GM21381 (cell line): Measurements from ENCODE around the gene ADSS1.
A peak's percentile ranks its signal among the peaks of the same experiment; 100 is the strongest.

Experiments
- ATAC-seq: cut with Tn5 transposase; IDR thresholded peaks from one replicate; pipeline ENCODE4 v1.9.1; 2021; ENCODE audit warnings: mild to moderate bottlenecking, moderate library complexity; ENCODE audit not compliant: unreplicated experiment

Gene ADSS1

GRCh38 chr14:104791425-104791824 lies 67.4 kb downstream of the ADSS1 start:
- ATAC-seq, result no peak

DNA sequence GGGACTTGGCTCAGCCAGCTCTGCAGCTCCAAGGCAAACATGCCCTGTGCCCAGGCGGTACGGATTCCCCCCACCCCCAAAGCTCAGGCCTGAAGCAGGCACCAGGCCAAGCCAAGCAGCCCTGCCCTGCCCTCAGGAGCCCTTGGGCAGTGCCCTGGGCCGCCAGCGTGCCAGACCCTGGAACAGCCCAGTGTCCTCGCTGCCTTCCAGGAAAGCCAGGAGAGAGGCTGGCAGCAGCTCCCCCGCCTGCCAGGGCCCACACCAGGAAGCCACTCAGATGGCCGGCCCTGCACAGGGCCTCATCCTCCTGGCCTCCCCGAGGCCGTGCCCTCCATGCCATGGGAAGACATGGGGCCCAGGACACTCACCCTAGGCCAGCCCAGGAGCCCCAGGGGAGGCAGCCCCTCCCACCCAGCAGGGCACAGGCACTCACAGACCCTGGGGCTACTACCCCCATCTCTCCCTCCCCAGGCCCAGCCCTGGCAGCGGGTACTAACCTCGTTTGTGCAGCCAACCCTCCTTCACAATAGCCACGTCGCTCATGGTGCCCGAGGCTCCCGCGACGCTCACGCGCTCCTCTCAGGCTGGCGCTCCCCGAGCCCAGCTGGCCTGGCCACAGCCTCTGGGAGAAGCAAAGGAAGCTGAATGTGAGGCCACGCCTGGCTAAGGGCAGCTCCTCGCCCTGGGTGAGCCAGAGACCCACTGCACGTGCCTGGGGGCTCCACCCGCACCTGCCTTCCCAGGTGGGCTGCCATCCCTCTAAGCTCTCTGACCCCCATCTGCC lies 68.3 kb downstream of the ADSS1 start:
- ATAC-seq, result no peak

GRCh38 chr14:104792945-104793702 lies 69.1 kb downstream of the ADSS1 start:
- ATAC-seq, result no peak

GRCh38 chr14:104793703-104793959 lies 69.6 kb downstream of the ADSS1 start:
- ATAC-seq, result no peak

- ATAC-seq, result no peak
Observed at GRCh38 chr14:104794099-104794498, 70.1 kb downstream of the ADSS1 start.

- peak; percentile 2 for ATAC-seq
Observed at GRCh38 chr14:104794631-104794992, 70.6 kb downstream of the ADSS1 start.

DNA sequence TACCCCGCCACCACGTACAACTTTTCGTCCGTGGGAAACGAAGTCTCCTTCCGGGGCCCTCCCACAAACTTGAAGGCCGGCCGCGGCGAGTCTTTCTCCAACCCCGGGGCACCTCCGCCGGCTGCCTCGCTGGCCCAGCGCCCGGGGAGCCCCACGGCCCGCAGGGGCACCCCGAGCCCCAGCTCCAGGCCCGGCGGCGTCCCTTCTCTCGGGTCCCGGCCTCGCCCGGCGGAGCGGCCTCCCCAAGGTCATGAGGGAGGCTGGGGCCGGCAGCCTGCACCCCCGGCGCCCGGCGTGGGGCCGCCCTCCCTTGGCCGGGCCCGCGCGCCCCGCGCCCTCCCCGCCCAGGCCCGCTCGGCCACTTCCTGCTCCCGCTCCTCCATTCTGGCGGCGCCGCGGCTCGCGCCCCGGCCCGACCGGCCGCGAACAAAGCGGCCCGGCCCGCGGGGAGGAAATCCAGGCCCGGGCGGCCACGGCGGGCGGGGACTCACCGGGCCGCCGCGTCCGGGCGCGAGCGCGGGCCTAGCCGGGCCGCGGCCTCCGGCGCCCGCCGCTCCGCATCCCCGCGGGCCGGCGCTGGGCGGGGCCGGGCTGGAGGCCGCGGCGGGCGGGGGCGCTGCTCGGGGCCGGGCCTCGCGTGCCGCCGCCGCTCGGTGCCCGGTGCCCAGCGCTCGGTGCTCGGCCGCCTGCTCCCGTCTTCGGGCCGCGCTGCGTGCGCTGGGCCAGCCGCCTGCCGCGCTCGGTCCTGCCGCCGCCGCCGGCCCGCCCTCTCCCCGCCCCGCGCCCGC lies 71.2 kb downstream of the ADSS1 start, which contains the start of gene AKT1:
TSS of gene AKT1 (minus strand) at position 756 of the 788 bp plus-strand sequence. CDS start 3,105 bp downstream, outside the sequence.
- ATAC-seq, result peak; percentile 43

DNA sequence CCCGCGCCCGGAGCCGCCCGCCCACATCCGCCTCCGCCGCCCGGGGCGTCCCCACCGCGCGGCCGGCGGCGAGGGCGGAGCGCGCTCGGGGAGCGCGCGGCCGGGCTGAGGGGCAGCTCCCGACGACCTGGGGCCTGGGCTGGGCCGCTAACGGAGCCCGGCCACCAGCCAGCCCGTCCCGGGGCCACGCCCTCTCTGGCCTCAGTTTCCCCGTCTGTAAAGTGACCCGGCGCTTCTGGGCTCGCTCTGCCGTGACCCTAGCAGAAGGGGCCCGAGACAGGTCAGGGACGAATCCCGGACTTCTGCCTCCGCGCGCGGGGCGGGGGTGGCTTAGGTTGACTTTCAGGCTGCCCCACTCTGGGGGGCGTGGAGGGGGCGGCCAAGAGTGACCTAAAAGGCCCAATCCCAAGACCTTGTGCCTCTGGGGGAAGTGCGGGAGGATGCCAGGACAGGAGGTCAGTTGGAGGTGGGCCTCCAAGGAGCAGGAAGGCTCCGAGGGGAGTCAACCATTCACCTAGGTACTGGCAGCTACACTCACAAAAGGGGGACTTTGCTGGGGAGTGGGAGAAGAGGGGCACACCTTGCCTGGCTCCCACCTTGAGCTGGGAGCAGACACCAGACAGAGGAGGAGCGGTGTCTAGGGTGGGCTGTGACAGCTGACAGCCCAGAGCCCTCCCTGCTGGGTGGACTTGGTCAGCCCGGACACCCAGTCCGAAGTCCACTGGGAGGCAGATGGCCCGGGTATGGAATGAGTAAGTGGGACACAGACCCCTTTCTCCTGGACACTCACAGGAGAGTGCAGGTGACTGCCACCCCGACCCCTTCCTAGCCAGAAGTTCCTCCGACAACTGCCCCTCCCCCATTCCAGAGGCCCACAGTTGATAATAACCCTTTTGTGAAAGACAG lies 72.0 kb downstream of the ADSS1 start:
- ATAC-seq, result peak; percentile 29

GRCh38 chr14:104796687-104797081 lies 72.7 kb downstream of the ADSS1 start:
- no peak for ATAC-seq
